Hepatic stellate cell (primary cell): ENCODE measurements around the gene COL9A3.

ENCODE experiments used
- DNase-seq: peaks from one replicate; pipeline ENCODE4 v3.0.0; 2011; ENCODE audit warnings: low spot score

Gene COL9A3

DNA sequence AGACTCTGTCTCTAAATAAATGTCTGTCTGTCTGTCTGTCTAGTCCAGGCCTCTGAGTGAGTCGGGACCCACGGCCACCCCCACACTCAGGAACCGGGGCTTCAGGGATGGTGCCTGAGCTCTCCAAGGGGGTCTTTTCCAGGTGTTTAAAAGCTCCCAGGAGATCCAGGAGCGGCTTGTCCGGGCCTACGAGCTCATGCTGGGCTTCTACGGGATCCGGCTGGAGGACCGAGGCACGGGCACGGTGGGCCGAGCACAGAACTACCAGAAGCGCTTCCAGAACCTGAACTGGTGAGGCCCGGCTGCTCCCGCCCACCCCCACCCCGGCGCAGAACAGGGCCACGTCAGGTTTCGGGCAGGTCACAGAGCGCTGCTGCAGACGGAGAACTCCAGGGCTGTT lies 5.5 kb upstream of the COL9A3 start:
- DNase-seq, result no peak

DNA sequence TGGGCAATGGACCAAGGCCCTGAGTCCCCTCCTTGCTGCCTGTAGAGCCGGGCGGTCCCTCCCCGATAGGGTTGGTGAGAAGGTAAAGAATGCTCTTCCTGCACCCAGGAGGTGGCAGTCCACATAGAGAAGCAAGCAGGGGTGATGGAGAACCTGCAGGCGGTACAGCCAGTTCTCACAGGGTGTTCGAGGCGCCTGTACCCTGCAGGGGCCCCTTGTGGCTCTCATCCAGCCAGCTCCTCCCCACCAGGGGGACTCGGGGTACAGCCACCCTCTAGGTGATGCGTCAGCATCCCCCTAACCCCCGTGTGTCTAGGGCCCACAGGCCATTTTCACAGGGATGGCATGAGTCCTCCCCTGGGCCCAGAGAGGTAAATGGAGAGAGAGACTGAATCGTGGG lies 5.1 kb upstream of the COL9A3 start:
- DNase-seq, result no peak

GRCh38 chr20:62812181-62812906 lies 4.5 kb upstream of the COL9A3 start:
- no peak for DNase-seq

GRCh38 chr20:62812907-62813200 lies 4.0 kb upstream of the COL9A3 start:
- DNase-seq, result no peak

DNA sequence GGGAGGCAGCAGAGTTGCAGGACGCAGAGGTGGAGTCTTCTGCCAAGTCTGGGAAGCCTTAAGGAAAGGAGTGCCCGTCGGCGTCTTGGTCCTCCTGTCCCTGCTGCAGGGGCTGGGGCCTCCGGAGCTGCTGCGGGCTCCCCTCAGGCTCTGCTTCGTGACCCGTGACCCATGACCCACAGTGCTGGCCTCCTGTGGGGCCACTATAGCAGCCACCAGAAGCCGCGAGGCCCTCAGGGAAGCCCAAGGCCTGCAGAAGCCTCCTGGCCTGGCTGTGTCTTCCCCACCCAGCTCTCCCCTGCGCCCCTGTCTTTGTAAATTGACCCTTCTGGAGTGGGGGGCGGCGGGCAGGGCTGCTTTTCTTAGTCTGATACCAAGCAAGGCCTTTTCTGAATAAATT lies 3.3 kb upstream of the COL9A3 start:
- DNase-seq, result no peak

GRCh38 chr20:62814060-62814708 lies 2.7 kb upstream of the COL9A3 start:
- DNase-seq, result no peak

- no peak for DNase-seq
These were observed 2.2 kb upstream of the COL9A3 start for GRCh38 chr20:62814709-62815065.

GRCh38 chr20:62815066-62815991 lies 1.5 kb upstream of the COL9A3 start:
- DNase-seq, result no peak

GRCh38 chr20:62816031-62816883 lies 593 bp upstream of the COL9A3 start:
- DNase-seq, result peak; percentile 66

GRCh38 chr20:62817975-62818591 lies 1.2 kb downstream of the COL9A3 start:
- no peak for DNase-seq

DNA sequence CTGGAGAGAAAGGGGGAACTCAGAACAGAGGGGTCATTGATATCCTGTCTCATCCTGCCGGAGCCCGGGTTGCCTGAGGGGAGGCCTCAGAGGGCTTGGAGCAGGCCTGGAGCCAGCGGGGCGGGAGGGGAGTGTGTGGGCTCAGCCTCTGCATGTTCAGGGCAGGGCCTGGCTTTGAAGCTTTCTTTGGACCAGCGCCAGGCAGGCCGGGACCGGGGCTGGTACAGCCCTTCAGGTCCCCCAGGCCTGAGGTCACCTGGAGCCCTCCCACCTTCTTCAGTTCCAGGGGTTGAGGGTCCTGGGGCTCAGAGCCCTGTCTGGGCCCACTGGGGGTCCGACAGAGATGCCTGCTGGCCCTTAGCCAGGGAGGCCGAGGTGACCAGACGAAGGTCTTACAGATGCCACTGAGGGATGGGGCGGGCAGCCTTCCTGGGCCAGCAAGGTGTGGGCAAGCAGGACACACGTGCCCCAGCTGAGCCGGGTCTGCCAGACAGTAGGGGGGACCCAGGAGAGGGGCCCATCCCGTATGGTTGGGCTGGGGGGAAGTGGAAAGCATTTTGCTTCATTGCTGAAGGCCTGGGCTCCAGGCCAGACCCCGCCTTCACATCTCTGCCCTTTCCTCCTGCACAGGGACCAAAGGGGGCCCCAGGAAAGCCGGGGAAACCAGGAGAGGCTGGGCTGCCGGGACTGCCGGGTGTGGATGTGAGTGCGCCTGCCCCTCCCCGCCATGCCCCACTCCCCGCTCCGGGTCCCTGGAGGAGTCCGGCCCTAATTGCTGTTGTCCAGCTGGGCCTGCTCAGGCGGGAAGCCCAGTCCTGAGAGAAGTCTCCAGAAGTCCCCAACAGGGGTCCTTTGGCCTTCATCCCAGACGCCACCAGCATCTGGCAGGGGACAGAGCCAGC lies 2.0 kb downstream of the COL9A3 start:
- DNase-seq, result peak; percentile 73

DNA sequence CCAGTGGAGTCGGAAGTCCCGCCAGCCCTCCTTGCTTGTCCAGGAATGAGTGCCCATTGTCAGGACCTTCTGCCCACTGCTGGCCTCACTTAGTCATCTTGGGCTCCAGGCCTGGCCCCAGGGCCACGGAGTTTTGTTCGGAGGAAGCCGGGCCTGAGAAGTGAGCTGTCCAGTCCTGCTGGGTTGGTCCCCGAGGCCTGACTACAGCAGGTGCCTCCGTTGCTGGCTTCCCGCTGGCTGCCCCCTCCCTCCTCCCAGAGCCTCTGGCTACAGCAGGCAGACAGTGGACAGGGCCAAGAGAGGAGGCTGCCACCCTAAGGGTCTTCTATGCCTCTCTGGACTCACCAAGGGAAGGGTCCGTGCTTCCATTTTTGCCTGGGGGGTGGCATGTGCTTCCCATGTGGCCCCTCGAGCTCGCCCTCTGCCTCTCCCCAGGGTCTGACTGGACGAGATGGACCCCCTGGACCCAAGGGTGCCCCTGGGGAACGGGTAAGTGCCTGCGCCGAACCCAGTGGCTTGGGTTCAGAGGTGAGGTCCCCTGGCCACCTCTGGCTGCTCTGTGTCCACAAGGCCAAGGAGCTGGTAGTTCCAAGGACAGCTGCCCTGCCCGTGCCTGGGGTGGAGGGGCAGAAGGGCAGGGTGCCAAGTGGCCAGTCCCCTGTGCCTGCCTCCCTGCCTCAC lies 2.8 kb downstream of the COL9A3 start:
- peak; percentile 78 for DNase-seq

GRCh38 chr20:62820208-62820961 lies 3.5 kb downstream of the COL9A3 start:
- no peak for DNase-seq

DNA sequence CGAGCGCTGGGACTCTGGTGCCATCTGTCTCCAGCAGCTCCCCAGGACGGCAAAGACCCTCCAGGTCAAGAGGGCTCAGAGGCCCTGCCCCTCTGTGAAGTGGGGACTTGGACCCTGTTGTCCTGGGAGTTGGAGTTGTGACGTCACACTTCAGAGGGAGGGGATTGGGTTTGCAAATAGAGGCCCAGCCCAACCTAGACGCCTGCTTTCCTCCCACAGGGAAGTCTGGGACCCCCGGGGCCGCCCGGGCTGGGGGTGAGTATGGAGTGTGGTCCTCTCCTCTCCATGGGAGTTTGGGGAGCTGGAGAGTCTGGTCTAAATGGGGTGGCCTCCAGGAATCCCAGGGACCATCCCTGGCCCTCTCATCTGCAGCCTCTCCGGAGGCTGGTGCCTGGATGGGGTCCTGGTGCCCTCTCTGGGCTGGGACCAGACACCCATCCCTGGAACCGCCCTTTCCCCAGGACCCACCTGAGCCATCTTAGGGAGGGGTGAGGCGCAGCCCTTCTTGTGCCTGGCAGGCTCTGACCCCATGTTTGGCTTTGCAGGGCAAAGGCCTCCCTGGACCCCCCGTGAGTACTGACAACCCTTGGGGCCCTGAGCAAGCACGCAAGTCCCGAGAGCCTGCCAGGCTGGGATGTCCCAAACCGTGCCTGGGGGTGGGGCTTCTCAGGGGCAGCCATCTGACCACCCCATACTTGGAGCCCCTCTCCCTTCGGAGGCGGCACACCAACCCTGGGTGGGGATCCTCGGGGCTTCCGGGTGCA lies 4.3 kb downstream of the COL9A3 start:
- no peak for DNase-seq

DNA sequence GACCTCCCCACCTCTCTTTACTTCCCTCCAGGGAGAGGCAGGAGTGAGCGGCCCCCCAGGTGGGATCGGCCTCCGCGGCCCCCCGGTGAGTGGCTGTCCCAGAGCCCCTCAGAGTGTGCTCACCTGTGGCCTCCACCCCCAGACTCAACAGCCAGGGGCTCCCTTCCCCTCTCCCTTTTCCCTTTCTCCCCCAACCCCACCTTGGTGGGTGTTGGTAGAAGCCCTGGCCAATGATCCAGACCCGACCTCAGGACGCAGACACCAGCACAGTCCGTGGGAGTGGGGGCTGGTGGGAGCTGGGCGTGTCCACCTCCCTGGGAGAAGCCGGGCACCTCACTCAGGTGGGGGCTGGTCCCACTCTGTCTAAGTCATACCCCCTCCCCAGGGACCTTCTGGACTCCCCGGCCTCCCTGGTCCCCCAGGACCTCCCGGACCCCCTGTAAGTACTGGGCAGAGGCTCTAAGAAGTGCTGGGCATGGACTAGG lies 4.9 kb downstream of the COL9A3 start:
- no peak for DNase-seq

GRCh38 chr20:62822239-62822787 lies 5.5 kb downstream of the COL9A3 start:
- DNase-seq, result no peak

- DNase-seq, result no peak
These were observed 6.2 kb downstream of the COL9A3 start for GRCh38 chr20:62822788-62823651.
